Stimulated activated CD8-positive, alpha-beta memory T cell treated with anti-CD3 and anti-CD28 coated beads, Interleukin-4, amount 100 ng/mL, for 24 hours (primary cell): ENCODE measurements around the gene ALS2CL.

Source experiments
- DNase-seq: peaks from one replicate; pipeline ENCODE4 v3.0.0-alpha.2; 2020; ENCODE audit warnings: low read depth

Gene ALS2CL

GRCh38 chr3:46677411-46677726 lies 16.1 kb downstream of the ALS2CL start:
- no peak for DNase-seq

DNA sequence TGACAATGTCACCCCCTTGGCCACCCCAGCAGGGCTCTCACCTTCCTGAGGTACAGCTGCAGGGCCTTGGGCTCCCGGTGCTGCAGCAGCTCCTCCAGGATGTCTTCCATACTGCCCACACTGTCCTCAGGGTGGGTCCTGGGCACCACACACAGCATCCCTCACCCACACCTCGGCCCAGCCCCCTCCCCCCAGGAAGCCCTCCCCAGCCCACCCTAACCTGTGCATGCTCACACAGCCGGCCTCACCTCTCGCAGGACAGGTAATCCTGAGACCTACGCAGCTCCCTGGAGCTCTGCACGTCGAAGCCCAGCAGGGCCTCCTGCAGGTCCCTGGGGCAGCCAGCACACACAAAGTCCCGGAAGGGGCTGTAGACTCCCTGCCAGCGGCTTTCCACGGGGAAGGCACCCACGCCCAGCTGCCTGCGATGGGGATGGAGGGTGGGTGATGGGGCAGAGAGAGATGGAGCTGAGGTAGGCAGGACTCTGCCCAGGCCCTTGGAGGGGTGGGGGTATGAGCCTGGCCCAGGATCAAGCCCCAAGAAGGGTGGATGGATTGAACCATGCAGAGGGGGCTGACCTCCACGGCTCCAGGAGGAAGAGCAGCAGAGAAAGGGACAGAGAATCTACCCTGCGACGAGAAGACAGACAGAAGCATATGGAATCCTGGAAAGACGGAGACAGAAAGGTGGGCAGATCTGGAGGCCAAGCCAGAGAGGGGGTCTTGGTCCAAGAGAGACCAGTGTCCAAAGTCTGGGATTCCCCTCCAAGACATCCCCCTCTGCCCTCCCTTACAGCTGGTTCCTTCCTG lies 16.7 kb downstream of the ALS2CL start:
- no peak for DNase-seq

GRCh38 chr3:46675843-46676567 lies 17.5 kb downstream of the ALS2CL start:
- no peak for DNase-seq

DNA sequence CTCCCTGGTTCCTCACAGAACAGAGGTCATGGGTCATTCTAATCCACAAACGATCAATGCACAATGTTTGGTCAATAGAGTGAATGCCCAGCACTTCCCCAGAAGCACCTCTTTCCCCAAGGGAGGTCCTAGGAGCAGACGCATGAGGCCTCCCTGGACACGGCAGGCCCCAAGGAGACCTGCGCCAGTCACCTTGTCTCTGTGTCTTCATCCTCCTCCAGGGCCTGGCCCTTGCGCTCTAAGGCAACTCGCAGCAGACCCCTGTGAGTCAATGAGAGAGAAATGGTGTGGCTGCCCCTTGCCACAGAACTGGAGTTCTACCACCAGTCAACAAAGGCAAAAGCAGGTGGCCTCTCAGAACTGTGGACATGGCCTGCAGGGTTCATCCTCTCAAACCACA lies 18.1 kb downstream of the ALS2CL start:
- no peak for DNase-seq

- no peak for DNase-seq
These were observed 19.2 kb downstream of the ALS2CL start for GRCh38 chr3:46674031-46674845.

DNA sequence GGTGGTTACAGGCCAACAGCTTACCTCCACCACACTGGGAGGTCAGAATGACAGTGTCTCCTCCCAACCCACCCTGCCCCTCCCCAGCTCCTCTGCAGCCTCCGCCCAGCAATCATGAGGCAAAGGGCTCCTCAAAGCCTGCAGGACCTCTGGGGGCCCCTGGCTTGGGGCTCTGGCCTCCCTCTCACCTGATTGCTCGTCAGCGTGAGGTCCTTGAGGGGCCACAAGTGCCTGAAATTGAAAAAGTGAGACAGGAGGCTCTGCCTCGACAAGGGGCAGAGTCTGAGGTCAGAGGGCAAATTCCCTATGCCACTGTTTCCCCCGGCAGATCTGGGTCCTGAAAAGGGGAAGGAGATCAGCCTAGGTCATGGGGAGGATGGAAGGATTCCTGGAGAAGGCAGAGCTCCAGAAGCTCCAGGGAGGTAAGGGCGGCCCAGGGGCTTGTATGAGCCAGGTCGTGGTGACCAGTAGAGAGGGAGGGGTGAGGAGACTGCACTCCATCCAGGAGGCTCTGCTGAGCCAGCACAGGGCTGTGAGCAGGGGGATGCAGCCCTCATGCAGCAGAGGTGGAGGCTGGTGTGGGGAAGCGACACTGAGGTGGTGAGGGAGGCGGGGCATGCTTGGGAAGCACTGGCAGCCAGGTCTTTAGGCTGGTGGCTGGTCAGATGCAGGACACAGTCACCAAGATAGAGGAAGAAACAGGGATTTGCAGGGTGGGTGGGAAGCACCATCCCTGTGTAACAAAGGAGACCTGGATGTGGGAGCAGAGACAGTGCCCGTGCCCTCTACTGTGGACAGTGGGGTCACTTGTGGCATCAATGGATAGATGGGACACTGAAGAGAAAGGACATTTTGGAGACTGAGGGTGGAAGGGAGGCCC lies 20.1 kb downstream of the ALS2CL start:
- no peak for DNase-seq

- DNase-seq = no peak
These were observed 21.2 kb downstream of the ALS2CL start for GRCh38 chr3:46672349-46672695.

- DNase-seq = no peak
These were observed 21.7 kb downstream of the ALS2CL start for GRCh38 chr3:46671541-46672348.

GRCh38 chr3:46670891-46671427 lies 22.5 kb downstream of the ALS2CL start:
- DNase-seq = no peak

DNA sequence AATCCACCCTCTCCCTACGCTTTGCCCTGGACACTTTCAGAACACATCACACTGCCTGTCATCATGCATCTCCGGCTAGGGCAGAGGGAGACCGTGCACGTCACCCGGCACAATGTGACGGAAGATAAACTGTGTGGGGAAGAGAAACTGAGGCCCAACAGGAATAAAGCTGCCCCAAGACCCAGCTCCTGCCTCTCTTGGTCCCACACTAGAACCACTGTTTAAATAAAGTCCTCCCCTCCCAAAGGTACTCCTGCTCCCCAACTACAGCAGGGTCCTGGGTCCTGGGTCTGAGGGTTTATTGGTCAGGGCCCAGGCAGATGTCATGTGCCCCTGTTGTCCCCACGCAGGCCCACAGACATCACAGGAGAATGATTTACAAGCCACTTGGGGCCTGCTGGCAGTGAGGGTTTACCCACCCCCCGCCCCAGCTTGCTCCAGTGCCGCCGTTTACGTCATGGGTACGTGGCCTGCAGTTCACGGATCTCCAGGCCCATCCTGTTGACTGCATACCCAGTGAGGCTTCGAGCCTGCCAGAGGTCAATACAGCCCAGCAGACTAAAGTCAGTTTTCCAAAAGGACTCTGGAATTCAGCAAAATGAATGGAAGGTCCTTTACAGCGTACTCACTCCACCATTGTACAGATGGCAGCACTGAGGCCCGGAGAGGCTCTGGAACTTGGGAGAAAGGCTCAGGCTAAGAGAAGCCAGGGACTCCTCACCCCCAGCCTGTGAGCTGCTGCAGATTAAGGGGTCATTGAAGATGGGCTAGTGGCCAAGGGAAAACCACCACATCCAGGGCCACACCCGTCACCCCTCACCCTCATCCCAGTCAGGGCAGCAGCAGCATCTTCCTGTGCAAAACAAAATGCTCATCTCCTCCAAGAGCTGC lies 23.2 kb downstream of the ALS2CL start:
- no peak for DNase-seq

DNA sequence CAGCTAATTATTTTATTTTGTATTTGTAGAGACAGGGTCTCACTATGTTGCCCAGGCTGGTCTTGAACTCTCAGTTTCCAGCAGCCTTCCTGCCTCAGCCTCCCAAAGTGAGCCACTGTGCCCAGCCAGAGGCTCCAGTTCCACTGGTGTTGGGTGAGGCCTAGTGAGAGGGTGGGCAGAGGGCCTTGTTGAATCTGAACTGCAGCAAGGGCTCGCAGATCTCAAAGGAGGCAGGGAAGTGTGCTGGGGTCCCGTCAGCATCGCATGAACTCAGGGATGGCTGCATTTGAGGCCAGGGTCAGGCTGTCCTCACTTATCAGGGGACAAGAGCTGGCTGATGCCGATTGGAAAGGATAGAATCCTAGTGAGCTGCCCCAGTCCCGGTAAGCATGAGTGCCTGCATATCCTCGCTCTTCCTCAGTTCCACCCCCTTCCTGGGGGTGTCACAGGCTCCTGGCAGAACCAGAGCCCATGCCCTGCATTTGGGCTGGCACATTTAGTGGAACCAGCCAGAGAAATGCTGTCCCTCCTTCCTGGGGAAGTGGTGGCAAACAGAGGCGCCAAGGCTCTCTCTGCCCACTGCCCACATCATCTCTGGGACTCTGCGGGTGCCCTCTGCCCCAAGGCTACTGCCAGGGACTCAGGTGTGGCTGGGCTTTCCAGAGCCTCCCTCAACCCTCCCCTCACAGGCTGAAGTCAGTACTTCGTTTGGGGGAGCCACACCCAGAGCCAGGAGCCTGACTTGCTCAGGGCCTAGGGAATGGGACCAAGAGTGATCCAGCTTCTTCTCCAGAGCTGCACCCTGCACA lies 24.1 kb downstream of the ALS2CL start:
- no peak for DNase-seq

GRCh38 chr3:46668591-46668990 lies 24.9 kb downstream of the ALS2CL start:
- no peak for DNase-seq

- DNase-seq = no peak
These were observed 25.4 kb downstream of the ALS2CL start for GRCh38 chr3:46668116-46668515.

GRCh38 chr3:46667657-46668056 lies 25.8 kb downstream of the ALS2CL start:
- no peak for DNase-seq

GRCh38 chr3:46667061-46667621 lies 26.3 kb downstream of the ALS2CL start:
- DNase-seq = no peak

DNA sequence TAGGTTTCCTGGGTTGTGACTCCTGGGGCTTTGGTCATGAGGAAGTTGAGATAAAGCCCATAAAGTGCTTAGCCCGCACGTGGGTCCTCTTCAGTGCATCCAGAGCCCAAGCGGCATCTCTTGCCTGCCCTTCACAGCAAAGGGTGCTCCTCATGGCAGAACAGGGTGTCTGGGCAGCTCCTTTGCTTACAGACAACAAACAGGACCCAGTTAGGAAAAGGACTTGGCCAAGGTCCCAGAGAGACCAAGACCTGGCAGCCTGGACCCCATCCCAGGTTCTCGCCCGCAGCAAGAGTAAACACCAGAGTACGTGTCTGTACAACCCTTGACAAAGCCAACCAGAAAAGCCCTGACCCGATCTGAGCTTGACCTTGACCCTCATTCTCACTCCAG lies 27.0 kb downstream of the ALS2CL start:
- DNase-seq = no peak

DNA sequence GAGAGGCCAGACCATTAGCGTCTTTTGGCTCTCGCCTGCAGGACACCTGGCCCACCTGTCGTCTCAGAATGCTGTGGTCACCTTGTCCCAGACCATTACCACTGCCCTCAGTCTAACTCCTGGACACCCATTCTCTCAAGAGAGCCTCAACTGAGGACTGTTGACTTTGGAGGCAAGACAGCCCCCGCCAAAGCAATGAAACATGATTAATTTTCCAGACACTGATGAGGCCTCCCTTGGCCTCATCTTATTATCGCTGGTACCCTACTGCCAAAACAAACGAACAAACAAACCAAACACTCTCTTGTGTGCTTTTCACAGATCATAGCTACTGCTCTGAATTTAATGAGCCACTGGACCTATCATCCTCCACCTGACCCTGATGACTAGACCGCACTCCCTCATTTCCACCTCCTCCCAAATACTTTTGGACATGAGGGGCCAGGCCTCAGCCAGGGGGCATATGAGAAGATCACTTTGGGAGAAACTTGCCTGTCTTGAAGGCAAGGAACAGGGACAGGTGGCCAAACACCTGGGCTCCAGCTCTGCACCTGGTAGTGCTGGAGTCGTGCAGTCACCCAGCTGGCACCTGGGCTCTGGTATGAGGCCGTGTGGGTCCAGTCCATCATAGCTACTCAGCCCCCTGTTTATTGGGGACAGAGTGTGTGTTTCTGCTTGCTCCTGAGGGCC lies 27.6 kb downstream of the ALS2CL start:
- no peak for DNase-seq
